RPMI7951 (cell line): ENCODE measurements around the gene RANBP17. TPM values are rescaled to one million over a fixed set of nuclear protein-coding genes. Genes with fewer than 3 reads are reported as not detected.

Source experiments
- DNase-seq: peaks from one replicate; pipeline ENCODE4 v3.0.0-alpha.2; 2012; ENCODE audit warnings: low read depth
- total RNA-seq: library from RNA; depleted of rRNA; stranded (reverse); fragments of >200 nt; shearing (Covaris generic); gene quantifications from 2 replicates; pipeline ENCODE4 v1.2.3, GENCODE V29; 2014

RANBP17 gene
- total RNA-seq, 1 experiment from 2014 or later, result 9.5 TPM

DNA sequence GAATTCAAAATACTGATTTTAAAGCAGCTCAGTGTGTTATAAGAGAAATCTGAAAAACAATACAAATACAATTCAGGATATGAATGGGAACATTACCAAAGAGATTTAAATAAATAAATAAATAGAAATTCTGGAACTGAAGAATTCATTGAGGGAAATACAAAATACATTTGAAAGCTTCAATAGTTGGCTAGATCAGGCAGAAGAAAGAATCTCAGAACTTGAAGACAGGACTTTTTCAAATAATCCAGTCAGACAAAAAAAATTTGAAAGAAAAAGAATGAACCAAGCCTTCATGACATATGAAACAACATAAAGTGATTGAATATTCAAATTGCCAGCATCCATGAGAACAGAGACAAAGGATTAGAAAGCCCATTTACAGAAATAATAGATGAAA is 387.6 kb downstream of the RANBP17 start:
- DNase-seq, result no peak

DNA sequence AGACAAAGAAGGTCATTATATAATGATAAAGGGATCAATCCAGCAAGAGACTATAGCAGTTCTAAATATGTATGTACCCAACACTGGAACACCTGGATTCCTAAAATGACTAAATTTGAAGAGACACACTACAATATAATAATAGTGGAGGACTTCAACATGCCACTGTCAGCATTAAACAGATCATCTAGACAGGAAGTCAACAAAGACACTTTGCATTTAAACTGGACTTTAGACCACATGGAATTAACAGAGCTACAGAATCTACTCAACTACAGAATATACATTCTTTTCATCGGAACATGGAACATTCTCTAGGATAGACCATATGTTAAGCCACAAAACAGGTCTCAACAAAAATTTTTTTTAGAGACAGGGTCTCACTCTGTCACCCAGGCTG is 388.9 kb downstream of the RANBP17 start:
- no peak for DNase-seq

DNA sequence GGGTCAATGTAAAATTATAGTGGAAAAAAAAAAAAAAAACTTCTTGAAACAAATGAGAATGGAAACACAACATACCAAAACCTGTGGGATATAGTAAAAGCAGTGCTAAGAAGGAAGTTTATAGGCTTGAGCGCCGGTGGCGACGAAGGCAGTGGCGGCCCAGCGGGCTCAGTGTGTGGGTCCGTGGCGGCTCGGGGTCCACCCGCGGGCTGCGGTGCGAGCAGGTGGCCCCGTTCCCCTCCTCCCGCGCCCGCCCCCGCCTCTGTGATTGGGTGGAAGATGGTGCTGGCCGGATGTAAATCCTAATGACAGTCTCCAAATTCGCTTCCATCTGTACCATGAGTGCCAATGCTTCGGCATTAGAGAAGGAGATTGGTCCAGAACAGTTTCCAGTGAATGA is 389.7 kb downstream of the RANBP17 start:
- DNase-seq, result no peak

DNA sequence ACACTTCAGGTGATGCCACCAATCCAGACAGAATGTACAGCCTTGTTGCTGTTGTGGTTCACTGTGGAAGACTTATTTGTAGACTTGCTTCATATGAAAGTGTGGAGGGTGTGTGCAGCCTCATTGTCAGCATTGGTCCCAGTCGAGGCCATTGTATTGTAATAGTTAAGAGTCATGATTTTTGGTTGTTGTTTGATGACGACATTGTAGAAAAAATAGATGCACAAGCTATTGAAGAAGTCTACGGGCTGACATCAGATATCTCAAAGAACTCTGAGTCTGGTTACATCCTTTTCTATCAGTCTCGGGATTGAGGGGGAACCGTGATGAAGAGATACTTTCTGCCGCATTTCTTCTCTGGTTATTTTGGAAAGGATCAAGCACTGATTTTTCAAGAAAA is 390.9 kb downstream of the RANBP17 start:
- no peak for DNase-seq

DNA sequence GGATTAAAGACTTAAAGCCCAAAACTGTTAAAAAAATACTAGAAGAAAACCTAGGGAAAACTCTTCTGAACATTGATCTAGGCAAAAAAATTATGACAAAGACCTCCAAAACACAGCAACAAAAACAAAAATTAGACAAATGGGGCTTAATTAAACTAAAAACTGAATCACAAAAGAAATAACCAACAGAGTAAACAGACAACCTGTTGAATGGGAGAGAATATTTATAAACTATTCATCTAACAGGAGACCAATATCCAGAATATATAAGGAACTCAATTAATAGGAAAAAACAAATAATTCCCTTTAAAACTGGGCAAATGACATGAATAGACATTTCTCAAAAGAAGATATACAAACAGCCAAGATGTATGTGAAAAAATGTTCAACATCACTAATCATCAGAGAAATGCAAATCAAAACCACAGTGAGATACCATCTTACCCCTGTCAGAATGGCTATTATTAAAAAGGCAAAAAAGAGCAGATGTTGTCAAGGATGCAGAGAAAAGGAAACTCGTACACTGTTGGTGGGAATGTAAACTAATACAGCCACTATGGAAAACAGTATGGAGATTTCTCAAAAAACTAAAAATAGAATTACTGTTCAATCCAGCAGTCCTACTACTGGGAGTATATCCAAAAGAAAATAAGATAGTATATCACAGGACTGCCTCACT is 397.1 kb downstream of the RANBP17 start:
- no peak for DNase-seq

DNA sequence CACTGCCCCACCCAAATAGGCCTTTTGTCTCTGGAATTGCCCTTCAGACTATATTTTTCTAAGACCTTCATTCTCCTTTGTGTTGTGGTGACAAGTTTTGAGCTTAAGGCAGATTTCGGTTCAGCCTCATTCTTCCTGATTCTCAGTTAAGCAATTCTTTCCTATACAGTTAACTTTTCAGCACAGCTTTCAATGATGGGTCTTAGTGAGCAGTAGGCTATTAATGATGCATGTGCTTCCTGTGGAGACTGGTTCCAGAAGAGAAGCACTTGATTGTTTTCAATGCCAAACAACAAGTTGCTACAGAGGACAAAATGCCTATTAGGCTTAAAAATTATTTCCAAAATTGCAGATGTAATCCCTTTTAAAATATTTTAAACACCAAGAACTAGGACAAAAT is 399.5 kb downstream of the RANBP17 start:
- no peak for DNase-seq

DNA sequence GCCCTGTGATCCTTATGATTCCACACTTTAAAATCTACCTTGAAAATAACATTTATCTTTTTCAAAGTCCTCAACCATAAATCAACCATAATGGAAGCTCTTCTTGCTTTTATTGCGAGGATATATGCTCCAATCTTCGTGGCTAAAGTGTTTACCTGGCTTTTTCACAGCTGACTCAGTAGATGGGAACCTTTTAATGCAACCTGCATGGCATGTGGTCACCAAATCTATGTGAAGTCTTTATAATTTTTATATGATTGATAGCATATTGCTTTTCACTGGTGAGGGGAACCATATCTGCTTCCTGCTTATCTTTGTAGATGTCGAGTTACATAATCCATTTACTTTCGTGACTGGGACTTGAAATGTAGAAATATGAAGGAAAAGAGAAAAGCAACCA is 400.1 kb downstream of the RANBP17 start:
- no peak for DNase-seq

DNA sequence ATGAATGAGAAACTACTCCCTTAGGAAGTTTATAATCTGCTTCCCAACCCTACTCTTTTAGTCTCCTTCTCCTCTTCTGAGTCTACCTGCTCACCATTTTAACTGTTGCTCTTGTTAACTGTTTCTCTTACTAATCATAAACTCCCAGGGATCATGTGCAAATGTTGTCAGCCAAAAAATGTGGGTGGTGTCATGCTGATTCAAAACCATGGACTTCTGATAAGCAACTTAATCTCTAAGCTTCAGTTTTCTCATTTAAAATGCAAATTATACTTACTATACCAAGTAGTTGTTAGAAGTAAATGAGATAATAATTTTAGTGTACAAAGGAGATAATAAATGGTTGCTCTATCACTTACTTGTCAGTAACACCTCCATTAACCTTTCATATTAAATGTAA is 401.4 kb downstream of the RANBP17 start:
- no peak for DNase-seq

DNA sequence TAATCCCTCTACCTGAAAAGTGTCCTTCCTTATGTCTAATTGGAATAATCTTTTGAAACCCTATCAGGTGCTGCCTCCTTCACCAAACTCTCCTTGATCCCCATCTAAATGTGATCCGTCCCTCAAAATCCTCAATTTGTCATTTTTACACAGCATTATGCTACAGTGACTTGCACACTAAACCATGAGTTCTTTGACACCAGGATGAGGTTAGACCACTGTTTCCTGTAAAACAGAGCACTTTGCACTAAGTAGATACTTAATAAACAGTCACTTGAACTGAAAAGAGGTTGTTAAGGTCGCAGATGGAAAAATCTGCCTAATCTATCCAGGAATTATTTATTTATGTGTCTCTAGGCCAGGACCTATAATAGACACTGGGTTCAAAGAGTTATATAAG is 403.0 kb downstream of the RANBP17 start:
- DNase-seq, result no peak

DNA sequence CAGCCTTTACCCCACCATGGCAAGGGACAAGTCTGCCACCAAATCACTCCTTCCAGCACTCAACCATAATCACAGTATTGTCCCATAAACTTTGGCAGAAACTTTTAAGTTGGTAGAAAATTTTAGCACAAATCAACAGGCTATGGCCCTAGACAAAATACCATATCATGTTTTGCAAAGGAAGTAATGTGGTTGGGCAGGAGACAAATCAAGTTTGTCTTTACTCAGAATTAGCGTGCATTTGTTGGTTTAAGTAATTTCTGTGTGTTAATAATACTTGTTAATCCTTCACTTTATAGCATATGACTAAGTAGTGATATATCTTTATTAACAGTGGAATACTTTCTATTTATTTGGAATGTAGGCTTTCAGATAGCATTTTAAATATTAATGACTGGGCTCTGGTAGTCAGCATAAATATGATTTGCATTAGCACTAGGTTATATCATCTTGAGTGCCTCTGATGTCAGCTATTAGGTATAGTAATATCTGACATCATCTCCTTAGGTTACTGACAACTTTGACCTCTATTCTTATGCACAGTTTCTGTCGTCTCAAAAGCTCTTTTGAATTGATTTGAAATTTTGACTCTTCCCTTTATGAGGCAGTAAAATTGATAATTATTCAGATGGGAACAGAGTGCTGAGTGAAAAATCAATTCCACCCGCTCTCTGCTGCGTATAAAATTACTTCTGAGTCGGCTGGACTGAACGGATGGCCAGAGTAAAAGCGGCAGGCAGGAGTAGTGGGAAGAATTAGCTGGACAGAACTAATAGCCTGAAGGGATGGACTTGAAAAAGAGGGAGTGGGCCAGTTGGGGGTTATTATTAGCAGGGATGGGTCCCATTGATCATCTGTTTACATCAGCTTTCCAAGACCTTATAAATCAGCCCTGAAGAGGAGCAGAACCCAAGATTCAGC is 407.1 kb downstream of the RANBP17 start:
- DNase-seq, result no peak

DNA sequence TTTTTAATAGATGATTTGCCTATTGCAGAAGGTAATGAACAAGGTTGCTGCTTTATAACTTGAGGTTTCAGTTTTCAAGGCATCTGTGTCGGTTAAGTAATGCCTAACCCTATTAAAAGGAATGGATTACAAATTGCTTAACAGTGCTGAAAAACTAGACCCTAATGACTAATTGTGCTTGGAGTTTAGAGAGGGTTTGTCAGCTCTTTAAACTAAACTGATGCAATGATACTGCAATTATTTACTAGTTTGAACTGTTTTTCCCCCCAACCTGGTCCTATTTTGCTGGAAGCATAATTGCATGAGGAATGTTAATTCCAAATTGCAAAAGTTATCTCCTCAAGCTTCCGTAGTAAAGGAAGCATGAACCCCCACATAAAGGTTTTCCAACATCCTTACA is 407.9 kb downstream of the RANBP17 start:
- no peak for DNase-seq

DNA sequence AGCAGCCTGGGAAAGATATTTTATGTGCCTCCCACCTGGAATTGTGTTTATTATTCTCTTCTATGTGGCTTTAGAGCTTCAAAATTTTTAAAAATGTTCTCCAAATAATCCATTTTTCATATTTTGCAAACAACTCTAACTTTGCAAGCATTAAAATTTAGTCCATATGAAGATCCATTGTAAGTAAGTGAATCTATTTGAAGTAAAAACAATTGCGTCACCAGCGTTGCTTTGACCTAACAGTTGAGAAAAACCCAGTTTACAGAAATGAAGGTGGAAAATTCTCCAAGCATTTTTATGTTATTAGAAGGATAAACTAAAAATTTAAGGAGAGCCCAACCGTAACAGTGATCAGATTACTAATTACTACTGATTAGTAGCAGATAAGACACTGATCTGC is 408.3 kb downstream of the RANBP17 start:
- DNase-seq, result no peak

DNA sequence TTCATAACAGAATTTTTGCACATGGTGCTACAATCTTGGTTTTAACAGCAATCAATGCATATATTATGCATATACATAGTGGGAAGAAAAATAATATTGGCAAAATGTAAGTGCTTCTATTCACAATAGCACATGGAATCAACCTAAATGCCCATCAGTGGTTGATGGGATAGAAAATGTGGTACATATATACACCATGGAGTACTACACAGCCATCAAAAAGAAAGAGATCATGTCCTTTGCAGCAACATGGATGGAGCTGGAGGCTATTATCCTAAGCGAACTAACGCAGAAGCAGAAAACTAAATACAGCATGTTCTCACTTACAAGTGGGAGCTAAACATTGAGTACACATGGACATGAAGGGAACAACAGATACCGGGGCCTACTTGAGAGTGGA is 410.0 kb downstream of the RANBP17 start:
- no peak for DNase-seq

DNA sequence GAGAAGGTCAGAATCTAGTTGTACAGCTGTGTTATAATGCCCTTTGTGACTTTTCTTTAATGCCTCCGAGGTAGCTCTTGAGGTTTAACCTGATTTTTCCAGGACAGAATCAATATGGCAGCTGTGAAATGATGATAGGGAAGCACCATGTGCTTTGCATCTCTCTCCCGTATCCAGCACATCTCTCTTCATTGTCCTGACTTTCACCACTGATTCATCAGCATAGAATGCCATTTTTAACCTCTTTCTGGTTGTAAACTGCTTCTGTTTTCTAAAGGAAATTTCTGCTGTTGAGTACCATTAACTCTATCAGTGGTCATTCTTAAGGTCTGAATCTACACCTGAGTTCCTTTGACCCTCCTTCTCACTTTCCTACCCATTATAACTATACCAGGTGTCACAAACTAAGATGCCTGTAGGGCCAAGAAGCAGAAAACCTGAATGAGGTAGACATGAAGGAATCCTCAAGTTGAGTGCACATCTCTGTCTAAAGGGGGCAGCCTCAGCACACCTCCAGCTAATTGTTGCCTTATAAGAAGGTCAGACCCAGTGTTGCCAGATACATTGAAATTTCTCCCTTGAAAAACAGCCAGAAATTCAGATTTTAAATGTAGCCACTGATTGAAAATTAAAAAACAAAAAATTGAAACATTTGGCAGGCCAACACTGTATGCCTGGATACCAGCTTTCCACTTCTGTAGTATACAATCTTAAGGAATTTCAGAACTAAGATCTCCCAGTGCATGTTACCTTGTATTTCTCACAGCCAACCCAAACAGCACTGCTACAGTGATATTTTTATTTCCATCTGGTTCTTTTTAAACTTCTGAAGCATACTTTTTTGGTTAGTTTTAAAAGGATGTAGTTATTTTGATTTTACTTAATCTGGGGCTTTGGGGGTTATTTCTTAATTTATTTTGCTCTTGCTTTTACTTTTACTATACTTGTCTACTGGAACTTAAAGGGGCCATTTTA is 411.5 kb downstream of the RANBP17 start:
- DNase-seq, result peak; percentile 32

DNA sequence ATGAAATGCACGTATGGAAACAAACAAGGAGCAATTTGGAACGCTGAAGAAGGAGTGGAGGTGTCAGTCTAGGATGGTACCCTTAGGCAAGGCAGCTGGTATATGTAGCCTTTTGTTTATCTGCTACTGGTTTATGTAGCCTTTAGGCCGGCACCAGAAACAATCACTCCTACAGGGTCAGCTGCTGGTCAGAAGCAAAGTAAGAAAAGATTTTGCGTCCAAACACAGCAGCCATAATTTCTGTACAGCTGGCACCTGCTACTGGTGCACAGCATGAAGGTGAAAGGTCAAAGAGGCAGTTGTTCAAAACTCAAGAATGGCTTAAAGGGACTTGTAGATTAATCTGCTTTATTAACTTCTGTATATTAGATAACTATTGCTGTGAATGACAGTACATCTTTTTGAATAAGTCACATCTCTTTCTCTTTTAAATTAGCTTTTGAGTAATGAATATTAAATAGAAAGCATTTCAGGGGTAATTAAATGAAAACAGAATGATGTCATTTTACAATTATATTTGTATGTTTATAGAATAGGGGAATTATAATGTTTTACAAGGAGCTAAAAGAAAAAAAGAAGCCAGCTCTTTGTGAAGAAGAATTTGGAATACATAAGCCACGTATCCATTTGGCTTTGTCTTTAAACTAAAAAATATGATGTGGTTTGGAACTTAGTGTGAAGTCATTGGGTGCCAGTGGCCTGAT is 414.2 kb downstream of the RANBP17 start:
- DNase-seq, result no peak

DNA sequence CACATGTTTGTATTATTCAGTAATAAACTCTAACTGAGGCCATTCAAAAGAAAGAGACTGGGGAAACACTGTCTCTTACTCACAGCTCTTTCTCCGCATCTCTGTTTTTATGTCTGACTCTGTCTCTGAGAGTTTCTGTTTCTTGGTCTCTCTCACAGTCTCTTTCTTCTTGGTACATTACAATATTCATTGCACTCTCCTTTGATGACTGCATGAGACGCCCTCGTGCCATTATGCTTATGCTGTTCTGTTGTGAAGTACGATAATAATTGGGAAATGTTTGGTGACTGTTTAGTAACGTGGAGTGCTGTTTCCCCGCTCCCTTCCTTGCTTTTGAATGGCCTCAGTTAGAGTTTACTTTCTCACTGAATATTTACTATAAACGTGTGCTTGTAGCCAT is 421.9 kb downstream of the RANBP17 start:
- no peak for DNase-seq

DNA sequence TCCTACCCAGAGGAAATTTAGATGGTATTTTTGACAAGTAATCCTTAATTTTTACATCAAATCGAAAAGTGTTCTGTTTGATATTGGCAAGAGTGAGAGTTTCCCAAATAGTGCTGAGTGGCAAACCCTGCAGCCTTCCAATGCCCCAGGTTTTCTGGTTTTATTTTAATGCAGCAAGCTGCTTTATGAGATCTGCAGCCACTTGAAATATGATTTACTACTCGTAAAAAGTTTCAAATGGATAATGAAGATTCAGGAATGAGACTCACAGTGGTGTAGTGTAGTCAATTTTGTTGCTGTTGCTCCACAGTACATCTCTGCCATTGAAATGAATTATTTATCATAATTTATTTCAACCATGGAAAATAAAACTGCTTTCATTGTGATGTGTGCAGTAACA is 423.6 kb downstream of the RANBP17 start:
- DNase-seq, result no peak

DNA sequence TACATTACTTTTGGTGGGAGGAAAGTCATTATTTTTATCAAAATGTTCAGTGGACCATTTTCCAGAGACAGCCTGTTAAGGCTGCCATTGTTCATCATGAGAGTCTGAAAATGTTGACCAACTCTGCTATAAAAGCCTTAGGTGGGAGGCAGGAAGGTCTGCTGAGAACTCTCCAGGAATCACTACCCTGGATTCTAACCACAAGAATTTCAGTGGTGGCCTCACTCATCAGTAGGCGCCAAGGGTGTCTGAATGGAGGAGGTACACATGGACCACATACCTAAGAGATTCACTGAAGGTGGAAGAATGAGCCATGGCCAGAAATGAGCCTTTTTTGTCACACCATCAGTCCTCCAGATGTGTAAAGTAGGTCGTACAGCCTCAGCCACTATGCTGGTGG is 426.2 kb downstream of the RANBP17 start:
- no peak for DNase-seq

DNA sequence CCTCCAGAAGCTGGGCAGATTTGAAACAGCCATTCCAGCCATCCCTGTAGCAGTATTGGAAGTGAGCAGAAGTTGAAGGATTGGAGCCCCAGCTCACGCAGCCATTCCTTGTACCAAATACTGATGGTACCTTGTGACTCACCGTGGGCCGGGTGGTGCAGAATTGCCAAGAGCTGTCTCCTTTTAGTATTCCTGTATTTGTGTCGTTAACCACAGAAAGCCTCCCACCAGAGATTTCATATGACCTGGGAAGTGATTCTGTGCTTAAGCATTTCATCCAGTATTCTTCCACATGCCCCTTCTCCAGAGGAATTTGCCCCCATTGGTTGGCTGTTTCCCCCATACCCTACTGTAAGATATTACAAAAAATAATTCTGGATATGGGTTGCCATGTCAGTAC is 429.6 kb downstream of the RANBP17 start:
- DNase-seq, result no peak

DNA sequence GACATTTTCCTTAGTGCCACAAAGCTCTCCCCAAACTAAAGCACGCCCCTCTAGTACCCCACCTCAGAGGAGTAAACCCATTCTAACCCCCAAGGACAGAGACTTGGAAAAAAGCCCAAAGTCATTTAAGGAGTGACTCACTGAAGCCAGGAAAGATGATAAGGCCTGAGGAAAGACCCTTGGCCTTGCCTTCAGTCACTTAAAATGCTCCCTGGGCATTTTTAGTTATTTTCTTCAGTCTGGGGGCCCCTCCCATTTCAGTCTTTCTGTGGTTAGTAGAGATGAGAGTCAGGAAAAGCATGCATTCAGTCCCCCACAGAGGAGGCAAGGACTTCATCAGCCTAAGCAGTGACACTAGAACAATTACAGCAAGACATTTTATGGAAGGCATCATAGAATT is 433.5 kb downstream of the RANBP17 start:
- peak; percentile 25 for DNase-seq

DNA sequence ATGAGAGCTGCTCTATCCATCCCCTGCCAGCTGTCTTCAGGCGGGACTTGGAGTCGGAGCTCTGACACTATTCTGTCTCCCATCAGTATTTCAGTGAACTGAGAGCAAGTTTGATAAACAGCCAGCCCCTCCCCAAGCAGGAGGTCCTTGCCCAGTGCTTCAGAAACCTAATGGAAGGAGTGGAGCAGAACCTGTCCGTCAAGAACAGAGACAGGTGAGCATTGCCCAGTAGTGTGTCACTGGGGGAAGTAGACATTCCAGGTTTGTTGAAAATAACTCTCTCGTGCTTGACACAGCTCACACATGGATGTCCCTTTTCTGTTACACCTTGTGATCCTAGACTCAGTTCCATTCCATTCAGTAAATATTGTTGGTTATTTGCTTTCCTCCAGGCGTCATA is 434.0 kb downstream of the RANBP17 start:
- no peak for DNase-seq
